HCT116 (cell line): ENCODE results near the gene PPP2R5D. TPM values are rescaled to one million over a fixed set of nuclear protein-coding genes. Genes with fewer than 3 reads are reported as not detected.

Experiments
- ATAC-seq: fragments of 200-7000 bp; cut with Tn5 transposase; 2 replicates; pipeline ENCODE4 v1.9.1; 2020; ENCODE audit warnings: mild to moderate bottlenecking, moderate library complexity
- BruUV-seq: library from RNA; stranded (reverse); fragments of 400-500 nt; replicated peaks from 2 replicates; lab custom pipeline; 2021; lab: Mats Ljungman, UMichigan
- CTCF ChIA-PET: fragments of 300-600 bp; sonication (Branson Sonifier 250); formaldehyde crosslinking; loops from one replicate; lab custom pipeline; 2021; ENCODE audit warnings: antibody characterized with exemption; lab: Charles Lee
- POLR2A ChIA-PET: fragments of 300-600, 350-600 bp; sonication (Branson Sonifier 250); formaldehyde crosslinking; loops from one replicate; lab custom pipeline; 2021; ENCODE audit warnings: antibody characterized with exemption; lab: Charles Lee
- RAD21 ChIA-PET, 2 experiments: fragments of 300-600 bp; sonication (Branson Sonifier 250); formaldehyde crosslinking; loops; one replicate each; lab custom pipeline; 2023; ENCODE audit warnings: low total read pairs in 2 of 2; ENCODE audit not compliant: uncharacterized antibody in 2 of 2, unreplicated experiment in 2 of 2, low non-redundant PET in 1 of 2; lab: Charles Lee
- DNase-seq: peaks from one replicate; pipeline ENCODE4 v3.0.0-alpha.2; 2010; ENCODE audit warnings: low read depth, low spot score
- H2AFZ ChIP-seq: fragments of 200-600 bp; shearing (Covaris generic), sonication (generic); 2 replicates; pipeline ENCODE4 v1.6.1; 2017; ENCODE audit warnings: low read depth, mixed run types, mixed read lengths, antibody characterized with exemption, low read length; ENCODE audit not compliant: poor library complexity, severe bottlenecking
- H3K27ac ChIP-seq: 2 replicates; pipeline ENCODE4 v1.5.1; 2012; ENCODE audit warnings: low read depth, low read length
- H3K27me3 ChIP-seq: fragments of 200-600 bp; sonication (generic); 2 replicates; pipeline ENCODE4 v1.6.1; 2016; ENCODE audit warnings: mixed run types, low read length, mixed read lengths; ENCODE audit not compliant: insufficient read depth
- H3K36me3 ChIP-seq, 2 experiments: fragments of 200-500 bp in 1 of 2; fragments of 200-600 bp in 1 of 2; sonication (Bioruptor generic) in 1 of 2; sonication (generic) in 1 of 2; 2 replicates each; pipeline versions ENCODE4 v1.5.1 to v1.6.1; 2014 to 2016; ENCODE audit warnings: low read length in 2 of 2, inconsistent platforms in 1 of 2, mixed read lengths in 1 of 2, mixed run types in 1 of 2; ENCODE audit not compliant: insufficient read depth in 2 of 2, control insufficient read depth in 1 of 2
- H3K4me1 ChIP-seq, 2 experiments: fragments of 200-600 bp in 1 of 2; sonication (generic) in 1 of 2; 2 replicates each; pipeline versions ENCODE4 v1.5.1 to v1.6.1; 2012 to 2017; ENCODE audit warnings: low read length in 2 of 2, inconsistent platforms in 1 of 2, mild to moderate bottlenecking in 1 of 2, mixed read lengths in 1 of 2, mixed run types in 1 of 2, moderate library complexity in 1 of 2; ENCODE audit not compliant: insufficient read depth in 2 of 2, control insufficient read depth in 1 of 2
- H3K4me2 ChIP-seq: fragments of 200-600 bp; sonication (generic); 2 replicates; pipeline ENCODE4 v1.6.1; 2017; ENCODE audit warnings: mixed run types, low read length, mixed read lengths
- H3K4me3 ChIP-seq, 2 experiments: fragments of 200-600 bp in 1 of 2; sonication (generic) in 1 of 2; replicated peaks in 1 of 2; 2 replicates each; pipeline ENCODE4 v1.5.1; 2011 to 2016; ENCODE audit warnings: low read length in 2 of 2, control low read depth in 1 of 2, low read depth in 1 of 2, mild to moderate bottlenecking in 1 of 2, mixed read lengths in 1 of 2, mixed run types in 1 of 2
- H3K79me2 ChIP-seq: fragments of 200-600 bp; sonication (generic); 2 replicates; pipeline ENCODE4 v1.6.1; 2017; ENCODE audit warnings: mild to moderate bottlenecking, mixed run types, low read length, moderate library complexity, mixed read lengths; ENCODE audit not compliant: insufficient read depth
- H3K9ac ChIP-seq: fragments of 200-600 bp; sonication (generic); 2 replicates; pipeline ENCODE4 v1.6.1; 2016; ENCODE audit warnings: low read length, mixed read lengths
- H3K9me2 ChIP-seq: fragments of 200-600 bp; sonication (generic), shearing (Covaris generic); 2 replicates; pipeline ENCODE4 v1.6.1; 2017; ENCODE audit warnings: mixed run types, mild to moderate bottlenecking, moderate library complexity; ENCODE audit not compliant: insufficient read depth
- H3K9me3 ChIP-seq, 2 experiments: fragments of 200-500 bp in 1 of 2; fragments of 200-600 bp in 1 of 2; sonication (Bioruptor generic) in 1 of 2; sonication (generic) in 1 of 2; 2 replicates each; pipeline ENCODE4 v1.6.1; 2014 to 2017; ENCODE audit warnings: low read length in 2 of 2, mixed read lengths in 2 of 2, inconsistent platforms in 1 of 2, low read depth in 1 of 2, mild to moderate bottlenecking in 1 of 2, mixed run types in 1 of 2, moderate library complexity in 1 of 2; ENCODE audit not compliant: control insufficient read depth in 1 of 2, insufficient read depth in 1 of 2
- H4K20me1 ChIP-seq: fragments of 200-600 bp; sonication (generic), shearing (Covaris generic); 2 replicates; pipeline ENCODE4 v1.6.1; 2017; ENCODE audit warnings: mixed run types, mild to moderate bottlenecking, moderate library complexity; ENCODE audit not compliant: insufficient read depth
- ATF3 ChIP-seq: IDR thresholded peaks from 2 replicates; pipeline ENCODE4 v1.6.1; 2012
- CBX3 ChIP-seq: IDR thresholded peaks from 2 replicates; pipeline ENCODE4 v1.6.1; 2012; ENCODE audit warnings: low read depth
- CEBPB ChIP-seq: IDR thresholded peaks from 2 replicates; pipeline ENCODE4 v1.6.1; 2012; ENCODE audit warnings: low read depth
- EGR1 ChIP-seq: IDR thresholded peaks from 2 replicates; pipeline ENCODE4 v1.6.1; 2012; ENCODE audit warnings: low read depth
- EZH2 ChIP-seq: fragments of 200-600 bp; sonication (generic); IDR thresholded peaks from 2 replicates; pipeline ENCODE4 v1.6.1; 2017; ENCODE audit warnings: antibody characterized with exemption, mixed run types
- EZH2phosphoT487 ChIP-seq: fragments of 200-600 bp; IDR thresholded peaks from 2 replicates; pipeline ENCODE4 v1.6.1; 2018; ENCODE audit warnings: antibody characterized with exemption, borderline replicate concordance
- JUND ChIP-seq: IDR thresholded peaks from 2 replicates; pipeline ENCODE4 v1.6.1; 2012
- MAX ChIP-seq: IDR thresholded peaks from 2 replicates; pipeline ENCODE4 v1.6.1; 2012
- RAD21 ChIP-seq: IDR thresholded peaks from 2 replicates; pipeline ENCODE4 v1.6.1; 2012; ENCODE audit warnings: low read depth, mild to moderate bottlenecking
- REST ChIP-seq: IDR thresholded peaks from 2 replicates; pipeline ENCODE4 v1.6.1; 2012; ENCODE audit warnings: low read depth
- SP1 ChIP-seq: IDR thresholded peaks from 2 replicates; pipeline ENCODE4 v1.6.1; 2012; ENCODE audit warnings: low read depth
- TCF7L2 ChIP-seq: IDR thresholded peaks from 2 replicates; pipeline ENCODE4 v1.7.0; 2011; ENCODE audit warnings: borderline replicate concordance, inconsistent platforms; ENCODE audit not compliant: insufficient read depth, insufficient read length; ENCODE audit errors: extremely low read depth
- YY1 ChIP-seq: IDR thresholded peaks from 2 replicates; pipeline ENCODE4 v1.6.1; 2011; ENCODE audit warnings: low read length, low read depth, moderate library complexity, mild to moderate bottlenecking; ENCODE audit not compliant: insufficient replicate concordance; ENCODE audit errors: extremely low read depth
- ZBTB33 ChIP-seq: IDR thresholded peaks from 2 replicates; pipeline ENCODE4 v1.6.1; 2011; ENCODE audit warnings: mild to moderate bottlenecking, low read length, moderate library complexity; ENCODE audit not compliant: insufficient replicate concordance; ENCODE audit errors: extremely low read depth
- ZNF274 ChIP-seq: fragments of 200-500 bp; sonication (Bioruptor generic); IDR thresholded peaks from 2 replicates; pipeline ENCODE4 v1.6.1; 2014; ENCODE audit warnings: mild to moderate bottlenecking, low read depth, low read length, inconsistent platforms
- intact Hi-C: fragments of 100-400 bp; cut with micrococcal nuclease; formaldehyde crosslinking; loops from 2 replicates; pipeline ENCODE4 v1.10.0; 2022
- total RNA-seq: library from RNA; stranded (reverse); gene quantifications from one replicate; pipeline ENCODE4 v1.2.1, GENCODE V29; 2021; ENCODE audit not compliant: unreplicated experiment

The PPP2R5D gene
- total RNA-seq, 1 experiment from 2014 or later, result 49.6 TPM

GRCh38 chr6:42968126-42968701 is 16.2 kb upstream of the PPP2R5D start:
- H3K79me2 ChIP-seq, result no peaks in the 10 kb centered on the region

More at GRCh38 chr6:42968126-42968701, 16.2 kb upstream of the PPP2R5D start:
- ChIA-PET POLR2A (no interaction called here), RAD21 (no interaction called here), CTCF (no interaction called here)
- Histone ChIP-seq H3K9ac (no peak overlapping the region), H3K4me2 (no peak overlapping the region), H3K4me1 (peaks cover 15 to 27% of the 10 kb centered on the region in 2 experiments), H3K36me3 (peaks cover 0 to 3% of the 10 kb centered on the region in 2 experiments; a peak in 2 of 4 replicates), H3K27me3 (no peaks in the 10 kb centered on the region), H3K9me3 (no peaks in the 10 kb centered on the region)
- intact Hi-C loops, result no loop called here
- no peak for TF ChIP-seq ATF3
- no peak for TF ChIP-seq EZH2
- TF ChIP-seq CEBPB, result no peak
- TF ChIP-seq JUND, result no peak
- TF ChIP-seq CBX3, result no peak
- TF ChIP-seq EGR1, result no peak
- TF ChIP-seq SP1, result no peak
- TF ChIP-seq REST, result no peak
- TF ChIP-seq YY1, result no peak
- no peak for TF ChIP-seq TCF7L2
- no peak for TF ChIP-seq ZBTB33
- TF ChIP-seq RAD21, result no peak
- no peak for TF ChIP-seq MAX
- no peak for TF ChIP-seq ZNF274
- no peak for TF ChIP-seq EZH2phosphoT487
- TF ChIP-seq, all 23 proteins: peak for 0
- Histone ChIP-seq H3K4me3 (no peak overlapping the region), H3K27ac (no peak overlapping the region), H4K20me1 (no peaks in the 10 kb centered on the region), H3K9me2 (no peaks in the 10 kb centered on the region), H2AFZ (no peak overlapping the region)
- DNase-seq (no peak), ATAC-seq (no peak)
- BruUV-seq, result no TSS peak
